Liver (tissue), 9 donors: ENCODE measurements around the gene PYGL. TPM values are rescaled to one million over a fixed set of nuclear protein-coding genes. Genes with fewer than 3 reads are reported as not detected.

Source experiments
- DNase-seq: peaks from one replicate; pipeline ENCODE4 v3.0.0-alpha.2; 2017; ENCODE audit warnings: low spot score
- H3K27ac ChIP-seq, 2 donors: one replicate each; pipeline ENCODE4 v1.7.0; 2013; ENCODE audit warnings: inconsistent platforms in 2 of 2, low read length in 2 of 2, control low read depth in 1 of 2, low read depth in 1 of 2, mild to moderate bottlenecking in 1 of 2
- H3K27me3 ChIP-seq, 4 donors: one replicate each; pipeline versions ENCODE4 v1.6.1 to v1.7.0; 2013; ENCODE audit warnings: low read length in 3 of 4, inconsistent platforms in 1 of 4, mild to moderate bottlenecking in 1 of 4, moderate library complexity in 1 of 4; ENCODE audit not compliant: control insufficient read depth in 4 of 4, insufficient read depth in 4 of 4
- H3K36me3 ChIP-seq, 4 donors: one replicate each; pipeline versions ENCODE4 v1.6.1 to v1.7.0; 2013; ENCODE audit warnings: low read length in 3 of 4, mild to moderate bottlenecking in 3 of 4, low read depth in 1 of 4, moderate library complexity in 1 of 4; ENCODE audit not compliant: control insufficient read depth in 4 of 4, insufficient read depth in 3 of 4
- H3K4me1 ChIP-seq, 4 donors: one replicate each; pipeline versions ENCODE4 v1.6.1 to v1.7.0; 2013; ENCODE audit warnings: low read length in 3 of 4, mild to moderate bottlenecking in 3 of 4, moderate library complexity in 1 of 4; ENCODE audit not compliant: control insufficient read depth in 4 of 4, insufficient read depth in 4 of 4
- H3K4me3 ChIP-seq, 3 donors: one replicate each; pipeline versions ENCODE4 v1.6.1 to v1.7.0; 2013; ENCODE audit warnings: low read length in 3 of 3, control low read depth in 1 of 3, low read depth in 1 of 3, mild to moderate bottlenecking in 1 of 3
- H3K9ac ChIP-seq, 2 donors: one replicate each; pipeline ENCODE4 v1.7.0; 2013; ENCODE audit warnings: low read length in 2 of 2, mild to moderate bottlenecking in 2 of 2, moderate library complexity in 2 of 2, control low read depth in 1 of 2, low read depth in 1 of 2
- H3K9me3 ChIP-seq, 4 donors: one replicate each; pipeline versions ENCODE4 v1.6.1 to v1.7.0; 2013; ENCODE audit warnings: low read length in 3 of 4; ENCODE audit not compliant: control insufficient read depth in 4 of 4
- EGR1 ChIP-seq, 2 donors: IDR thresholded peaks; 2 replicates each; pipeline ENCODE4 v1.6.1; 2016 to 2018; ENCODE audit warnings: antibody characterized with exemption in 2 of 2, low read depth in 2 of 2
- FOXA1 ChIP-seq: IDR thresholded peaks from 2 replicates; pipeline ENCODE4 v1.6.1; 2016; ENCODE audit warnings: antibody characterized with exemption
- HNF4G ChIP-seq: IDR thresholded peaks from 2 replicates; pipeline ENCODE4 v1.6.1; 2016; ENCODE audit warnings: antibody characterized with exemption
- NR2F2 ChIP-seq: IDR thresholded peaks from 2 replicates; pipeline ENCODE4 v1.6.1; 2016; ENCODE audit warnings: antibody characterized with exemption
- RAD21 ChIP-seq, 2 donors: IDR thresholded peaks; 2 replicates each; pipeline ENCODE4 v1.6.1; 2016; ENCODE audit warnings: antibody characterized with exemption in 2 of 2, mild to moderate bottlenecking in 2 of 2
- REST ChIP-seq: IDR thresholded peaks from 2 replicates; pipeline ENCODE4 v1.6.1; 2016; ENCODE audit warnings: antibody characterized with exemption, mild to moderate bottlenecking
- RXRA ChIP-seq, 2 donors: IDR thresholded peaks; 2 replicates each; pipeline ENCODE4 v1.6.1; 2017 to 2018; ENCODE audit warnings: antibody characterized with exemption in 2 of 2, mild to moderate bottlenecking in 1 of 2
- SP1 ChIP-seq: IDR thresholded peaks from 2 replicates; pipeline ENCODE4 v1.6.1; 2018; ENCODE audit warnings: antibody characterized with exemption, mild to moderate bottlenecking
- ZBTB33 ChIP-seq: IDR thresholded peaks from 2 replicates; pipeline ENCODE4 v1.6.1; 2016; ENCODE audit warnings: antibody characterized with exemption
- WGBS: extraction: QIAGEN DNeasy Blood & Tissue Kit; methylation state at CpG from one replicate; pipeline ENCODE4 v1.1.7; 2013; 5-methylcytosine and 5-hydroxymethylcytosine counted together
- polyA plus RNA-seq, 2 donors: library from polyadenylated mRNA; stranded (reverse) in 1 of 2; unstranded in 1 of 2; fragments of 200-250 nt in 1 of 2; fragments of >200 nt in 1 of 2; fragmentation: Nextera tagmentation in 1 of 2; extraction: Ambion mirVana in 1 of 2; gene quantifications; one replicate each; pipeline versions ENCODE4 v1.2.1 to v1.2.3, GENCODE V29; 2013 to 2015
- total RNA-seq, 2 donors: library from RNA; depleted of rRNA; stranded (reverse); fragments of >200 nt; gene quantifications; one replicate each; pipeline ENCODE4 v1.2.3, GENCODE V29; 2014
- donor health status: healthy.
- donor health status: healthy.
- donor health status: healthy.
- donor health status: healthy.
- donor health status: healthy.

PYGL gene
- total and polyA plus RNA-seq, 4 donors = 53.0 to 109 (median 86.3) TPM

- peaks cover 4 to 20% (median 5%) of the 10 kb centered on the region in 4 donors for H3K36me3 ChIP-seq
These were observed 7.0 kb downstream of the PYGL start for GRCh38 chr14:50937325-50937724.

GRCh38 chr14:50936882-50937281, 7.4 kb downstream of the PYGL start:
- Histone ChIP-seq H3K36me3 (peaks cover 4 to 20% (median 8%) of the 10 kb centered on the region in 4 donors), H3K9ac (no peak overlapping the region), H3K4me3 (no peak overlapping the region), H3K27ac (peak overlapping the region; percentile 48 to 75), H3K4me1 (peaks cover 14 to 76% (median 74%) of the 10 kb centered on the region in 4 donors), H3K27me3 (no peaks in the 10 kb centered on the region), H3K9me3 (no peaks in the 10 kb centered on the region)
- TF ChIP-seq SP1 (no peak), RXRA (IDR thresholded peaks at IDR 0.05) (no peak)
- WGBS = 53% methylated on average over 2 of the region's 2 CpGs
- DNase-seq = no peak

More at GRCh38 chr14:50937325-50937724, 7.0 kb downstream of the PYGL start:
- WGBS = 36% methylated on average over 2 of the region's 2 CpGs
- peaks cover 14 to 76% (median 74%) of the 10 kb centered on the region in 4 donors for H3K4me1 ChIP-seq
- no peaks in the 10 kb centered on the region for H3K27me3 ChIP-seq
- no peak overlapping the region for H3K4me3 ChIP-seq
- DNase-seq = no peak
- no peak for TF ChIP-seq FOXA1
- TF ChIP-seq RAD21 (IDR thresholded peaks at IDR 0.05) = no peak
- no peak for TF ChIP-seq ZBTB33
- no peak for TF ChIP-seq HNF4G
- TF ChIP-seq NR2F2 = no peak
- no peak for TF ChIP-seq EGR1 (IDR thresholded peaks at IDR 0.05; ENCODE audit: low read depth in 2 of 2)
- H3K9me3 ChIP-seq = no peaks in the 10 kb centered on the region
- H3K9ac ChIP-seq = no peak overlapping the region
- H3K27ac ChIP-seq = peak overlapping the region; percentile 1 to 48

DNA sequence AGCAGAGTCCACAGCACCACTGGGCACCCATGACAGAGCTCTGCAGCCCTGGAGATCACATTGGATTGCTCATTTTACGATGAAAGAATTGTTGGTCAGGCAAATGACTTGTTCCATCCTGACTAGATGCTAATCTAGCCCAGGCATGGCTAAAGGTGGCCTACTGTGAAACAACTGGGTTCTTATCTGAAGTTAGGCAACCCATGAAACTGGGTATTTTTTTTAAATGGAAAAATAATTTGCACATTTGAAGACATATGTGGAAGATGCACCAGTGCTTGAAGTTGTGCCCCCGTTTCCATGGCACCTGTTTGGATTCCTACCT, 8.3 kb downstream of the PYGL start:
- Histone ChIP-seq H3K27ac (peak overlapping the region; percentile 75 to 81), H3K36me3 (peaks cover 2 to 24% (median 15%) of the 10 kb centered on the region in 4 donors)
- 43% methylated on average over 2 of the region's 2 CpGs for WGBS

More for the DNA sequence above, 8.3 kb downstream of the PYGL start:
- DNase-seq = no peak
- Histone ChIP-seq H3K9ac (no peak overlapping the region), H3K9me3 (no peaks in the 10 kb centered on the region), H3K4me3 (no peak overlapping the region), H3K27me3 (no peaks in the 10 kb centered on the region), H3K4me1 (peaks cover 14 to 70% (median 68%) of the 10 kb centered on the region in 4 donors)
- TF ChIP-seq HNF4G (no peak), REST (no peak), RAD21 (IDR thresholded peaks at IDR 0.05) (no peak), EGR1 (IDR thresholded peaks at IDR 0.05; ENCODE audit: low read depth in 2 of 2) (no peak)
